Testis (tissue), 2 donors: ENCODE measurements around the gene TRIM63.

Experiments
- CTCF ChIP-seq, 3 experiments: fragments of 450-650 bp in 2 of 3; fragments of 200-600 bp in 1 of 3; sonication (generic) in 1 of 3; IDR thresholded peaks; one replicate each; pipeline ENCODE4 v1.5.1; 2016 to 2019; ENCODE audit warnings: antibody characterized with exemption in 3 of 3, mild to moderate bottlenecking in 2 of 3, moderate library complexity in 1 of 3
- POLR2A ChIP-seq: fragments of 450-650 bp; IDR thresholded peaks from one replicate; pipeline ENCODE4 v1.6.1; 2017; ENCODE audit warnings: antibody characterized with exemption, mild to moderate bottlenecking, moderate library complexity

DNA sequence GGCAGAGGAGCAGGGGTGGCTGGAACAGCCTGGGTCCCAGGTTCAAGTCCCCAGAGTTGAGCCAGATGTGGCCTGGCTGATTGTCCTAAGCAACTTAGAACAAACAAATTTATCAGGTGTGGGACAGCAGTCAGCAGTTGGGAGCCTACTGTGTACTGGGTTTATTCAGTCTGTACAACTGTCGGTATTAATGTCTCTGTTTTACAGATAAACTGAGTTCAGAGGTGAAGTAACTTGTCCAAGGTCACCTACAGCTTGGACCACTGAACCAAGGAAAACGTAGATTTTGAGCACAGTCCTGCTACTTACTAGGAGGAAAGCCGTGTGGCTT lies 14.6 kb upstream of the TRIM63 start:
- no peak for TF ChIP-seq CTCF (IDR thresholded peaks at IDR 0.05)
- no peak for TF ChIP-seq POLR2A
